ENCODE results near the gene RASGRP2.

DNA sequence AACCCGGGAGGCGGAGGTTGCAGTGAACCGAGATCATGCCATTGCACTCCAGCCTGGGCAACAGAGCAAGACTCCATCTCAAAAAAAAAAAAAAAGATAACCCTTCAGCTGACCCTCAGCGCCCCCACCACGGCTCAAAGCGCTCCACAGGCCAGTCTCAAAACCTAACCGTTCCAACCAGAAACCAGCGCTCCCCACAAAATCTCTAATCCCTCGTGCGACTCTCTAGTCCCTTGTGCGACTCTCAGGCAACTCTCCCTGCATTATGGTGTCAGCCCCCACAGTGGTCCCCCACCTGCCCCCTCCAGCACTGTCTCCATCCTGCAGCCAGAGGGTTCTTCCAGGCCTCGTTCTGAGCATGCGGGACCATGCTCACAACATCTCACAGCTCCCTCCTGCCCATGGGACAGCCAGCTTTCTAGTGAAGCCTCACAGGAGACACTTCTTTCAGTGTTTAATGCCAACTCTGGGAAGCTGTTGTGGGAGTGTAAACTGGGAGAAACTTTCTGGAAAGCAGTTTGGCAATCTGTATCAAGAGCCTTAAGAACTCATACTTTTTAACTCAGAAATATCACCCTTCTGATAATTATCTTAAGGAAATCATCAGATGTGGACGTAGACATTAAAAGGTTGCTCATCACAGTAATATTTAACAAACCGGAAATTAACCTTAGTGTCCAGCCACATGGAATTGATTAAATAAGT lies 4.2 kb upstream of the RASGRP2 start:
- TF ChIP-seq, protein P1, sequence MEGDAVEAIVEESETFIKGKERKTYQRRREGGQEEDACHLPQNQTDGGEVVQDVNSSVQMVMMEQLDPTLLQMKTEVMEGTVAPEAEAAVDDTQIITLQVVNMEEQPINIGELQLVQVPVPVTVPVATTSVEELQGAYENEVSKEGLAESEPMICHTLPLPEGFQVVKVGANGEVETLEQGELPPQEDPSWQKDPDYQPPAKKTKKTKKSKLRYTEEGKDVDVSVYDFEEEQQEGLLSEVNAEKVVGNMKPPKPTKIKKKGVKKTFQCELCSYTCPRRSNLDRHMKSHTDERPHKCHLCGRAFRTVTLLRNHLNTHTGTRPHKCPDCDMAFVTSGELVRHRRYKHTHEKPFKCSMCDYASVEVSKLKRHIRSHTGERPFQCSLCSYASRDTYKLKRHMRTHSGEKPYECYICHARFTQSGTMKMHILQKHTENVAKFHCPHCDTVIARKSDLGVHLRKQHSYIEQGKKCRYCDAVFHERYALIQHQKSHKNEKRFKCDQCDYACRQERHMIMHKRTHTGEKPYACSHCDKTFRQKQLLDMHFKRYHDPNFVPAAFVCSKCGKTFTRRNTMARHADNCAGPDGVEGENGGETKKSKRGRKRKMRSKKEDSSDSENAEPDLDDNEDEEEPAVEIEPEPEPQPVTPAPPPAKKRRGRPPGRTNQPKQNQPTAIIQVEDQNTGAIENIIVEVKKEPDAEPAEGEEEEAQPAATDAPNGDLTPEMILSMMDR (IDR thresholded peaks at IDR 0.05 in 8 of 11, conservative IDR thresholded peaks at IDR 0.05 in 3 of 11), result no peak
- TF ChIP-seq POLR2AphosphoS5 (IDR thresholded peaks at IDR 0.05), result no peak
- no peak for TF ChIP-seq POLR2A (IDR thresholded peaks at IDR 0.05)

Measured in spleen (tissue), 7 donors.